Gastroesophageal sphincter (tissue), 3 donors: ENCODE measurements around the gene ESR2.

Experiments used
- POLR2A ChIP-seq, 2 donors: fragments of 450-650 bp; IDR thresholded peaks; one replicate each; pipeline ENCODE4 v1.6.1; 2017; ENCODE audit warnings: antibody characterized with exemption in 2 of 2, mild to moderate bottlenecking in 2 of 2, moderate library complexity in 1 of 2
- POLR2AphosphoS5 ChIP-seq: sonication (generic); formaldehyde crosslinking; IDR thresholded peaks from one replicate; pipeline ENCODE4 v1.6.1; 2017; ENCODE audit warnings: antibody characterized with exemption
- TF ChIP-seq, protein P1 (sequence below), 4 experiments: fragments of 200-600 bp in 2 of 4; fragments of 450-650 bp in 2 of 4; sonication (generic) in 1 of 4; IDR thresholded peaks; one replicate each; pipeline ENCODE4 v1.5.1; 2017 to 2019; ENCODE audit warnings: antibody characterized with exemption in 4 of 4, mild to moderate bottlenecking in 2 of 4, moderate library complexity in 2 of 4

DNA sequence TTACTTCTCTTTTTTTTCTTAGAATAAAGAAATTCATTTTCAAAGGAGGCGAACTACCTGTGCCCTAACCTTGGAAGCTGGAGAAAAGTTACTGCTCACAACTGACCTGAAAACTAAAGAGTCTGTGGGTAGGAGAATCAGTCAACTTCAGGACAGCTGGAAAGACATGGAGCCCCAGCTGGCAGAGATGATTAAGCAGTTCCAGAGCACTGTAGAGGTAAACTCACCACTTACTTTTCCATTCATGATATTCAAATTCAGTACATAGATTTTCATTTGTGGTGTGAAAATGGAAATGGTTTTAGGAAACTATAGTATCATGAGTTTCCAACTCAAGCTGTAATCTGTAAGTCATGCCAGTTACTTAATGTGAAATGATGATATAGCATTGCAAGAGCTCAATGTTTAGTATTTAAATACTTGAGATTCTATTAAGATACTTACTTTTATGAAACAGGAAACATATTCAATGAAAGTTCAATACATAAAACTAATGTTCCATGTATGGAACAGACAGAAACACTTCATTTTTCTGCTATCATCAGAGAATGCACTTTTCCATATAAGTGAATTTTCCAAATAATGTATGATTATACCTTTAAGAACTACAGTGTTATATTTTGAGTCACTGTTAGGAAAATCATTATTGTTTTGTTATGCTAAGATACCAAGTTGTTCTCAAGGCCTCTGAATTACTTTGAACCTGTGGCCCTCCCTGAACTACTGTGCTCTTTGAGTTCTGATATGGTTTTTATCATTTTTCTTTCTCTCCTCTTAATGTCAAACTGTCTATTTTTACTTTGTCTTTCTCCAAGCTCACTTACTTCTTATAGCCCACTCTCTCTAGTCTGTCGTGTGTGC is 119.0 kb downstream of the ESR2 start:
- TF ChIP-seq, protein P1, sequence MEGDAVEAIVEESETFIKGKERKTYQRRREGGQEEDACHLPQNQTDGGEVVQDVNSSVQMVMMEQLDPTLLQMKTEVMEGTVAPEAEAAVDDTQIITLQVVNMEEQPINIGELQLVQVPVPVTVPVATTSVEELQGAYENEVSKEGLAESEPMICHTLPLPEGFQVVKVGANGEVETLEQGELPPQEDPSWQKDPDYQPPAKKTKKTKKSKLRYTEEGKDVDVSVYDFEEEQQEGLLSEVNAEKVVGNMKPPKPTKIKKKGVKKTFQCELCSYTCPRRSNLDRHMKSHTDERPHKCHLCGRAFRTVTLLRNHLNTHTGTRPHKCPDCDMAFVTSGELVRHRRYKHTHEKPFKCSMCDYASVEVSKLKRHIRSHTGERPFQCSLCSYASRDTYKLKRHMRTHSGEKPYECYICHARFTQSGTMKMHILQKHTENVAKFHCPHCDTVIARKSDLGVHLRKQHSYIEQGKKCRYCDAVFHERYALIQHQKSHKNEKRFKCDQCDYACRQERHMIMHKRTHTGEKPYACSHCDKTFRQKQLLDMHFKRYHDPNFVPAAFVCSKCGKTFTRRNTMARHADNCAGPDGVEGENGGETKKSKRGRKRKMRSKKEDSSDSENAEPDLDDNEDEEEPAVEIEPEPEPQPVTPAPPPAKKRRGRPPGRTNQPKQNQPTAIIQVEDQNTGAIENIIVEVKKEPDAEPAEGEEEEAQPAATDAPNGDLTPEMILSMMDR (IDR thresholded peaks at IDR 0.05) = no peak
- TF ChIP-seq POLR2A (IDR thresholded peaks at IDR 0.05) (no peak), POLR2AphosphoS5 (no peak)
